ENCODE measurements around the gene PLEKHA3.
"Not testable (repeated sequence)": the region's sequence is repeated elsewhere in the genome, so short reads cannot be mapped to it uniquely, and the experiment has no call there.

PLEKHA3 gene

GRCh38 chr2:178479275-178479616 is 1.0 kb upstream of the PLEKHA3 start:
- DNase-seq = no peak

- no peak for DNase-seq
Observed at GRCh38 chr2:178479758-178480226, 465 bp upstream of the PLEKHA3 start.

GRCh38 chr2:178482437-178482836 is 2.2 kb downstream of the PLEKHA3 start:
- no peak for DNase-seq

GRCh38 chr2:178484245-178485041 is 4.2 kb downstream of the PLEKHA3 start:
- no peak for DNase-seq

- DNase-seq = no peak
Observed at GRCh38 chr2:178485356-178485755, 5.1 kb downstream of the PLEKHA3 start.

- no peak for DNase-seq
Observed at GRCh38 chr2:178491612-178492011, 11.4 kb downstream of the PLEKHA3 start.

- DNase-seq = no peak
Observed at GRCh38 chr2:178496049-178496448, 15.8 kb downstream of the PLEKHA3 start.

GRCh38 chr2:178498137-178498536 is 17.9 kb downstream of the PLEKHA3 start:
- DNase-seq = no peak

DNA sequence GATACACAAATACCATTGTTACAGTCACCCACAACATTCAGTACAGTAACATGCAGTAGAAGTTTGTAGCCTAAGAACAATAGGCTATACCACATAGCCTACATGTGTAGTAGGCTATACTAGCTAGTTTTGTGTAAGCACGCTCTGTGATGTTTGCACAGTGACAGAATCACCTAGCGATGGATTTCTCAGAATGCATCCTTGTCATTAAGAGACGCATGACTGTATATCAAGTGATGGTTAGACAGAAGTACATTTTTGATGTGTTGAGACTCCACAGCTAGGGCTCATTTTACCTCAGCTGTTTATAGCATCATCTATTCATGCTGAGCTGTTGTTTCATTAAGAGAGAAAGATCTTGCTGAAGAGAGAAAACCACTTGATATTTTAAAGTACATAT is 19.4 kb downstream of the PLEKHA3 start:
- no peak for DNase-seq

DNA sequence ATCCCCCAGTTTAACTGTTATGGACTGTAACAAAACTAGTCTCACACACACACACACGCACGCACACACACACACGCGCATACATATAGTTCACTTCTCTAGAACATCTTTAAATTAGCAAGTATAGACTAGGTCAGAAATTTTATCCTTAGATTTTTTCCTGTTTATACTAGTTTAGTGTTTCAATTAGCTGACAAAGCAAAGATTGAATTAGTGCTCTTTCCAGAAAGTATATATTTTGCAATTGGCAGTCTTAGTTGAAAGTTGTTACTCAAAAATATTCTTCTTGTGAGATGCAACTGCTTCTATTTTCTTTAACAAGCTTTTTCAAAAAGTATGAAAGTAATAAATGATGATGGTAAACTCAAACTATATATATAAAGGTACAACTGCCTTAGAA is 22.5 kb downstream of the PLEKHA3 start:
- no peak for DNase-seq

- DNase-seq = no peak
Observed at GRCh38 chr2:178506101-178506500, 25.8 kb downstream of the PLEKHA3 start.

DNA sequence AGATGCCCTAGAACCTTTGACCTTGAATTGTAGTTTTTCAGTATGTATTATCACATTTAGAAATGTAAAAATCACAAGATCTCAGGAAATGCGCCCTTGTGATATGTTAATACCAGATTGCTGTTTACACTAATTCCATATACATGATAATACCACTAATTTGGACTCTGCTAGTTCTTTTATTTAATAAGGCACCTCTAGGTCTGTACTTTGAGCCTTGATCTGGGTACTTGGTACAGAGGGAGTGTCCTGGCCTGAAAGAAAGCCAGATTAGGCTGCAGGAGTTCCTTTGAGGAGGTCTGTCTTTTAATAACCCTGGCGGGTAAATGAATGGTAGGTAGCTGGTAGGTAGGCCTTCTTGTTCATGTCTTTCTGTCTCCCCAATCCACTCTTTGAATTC is 26.3 kb downstream of the PLEKHA3 start:
- DNase-seq = no peak

GRCh38 chr2:178506949-178507348 is 26.7 kb downstream of the PLEKHA3 start:
- no peak for DNase-seq

DNA sequence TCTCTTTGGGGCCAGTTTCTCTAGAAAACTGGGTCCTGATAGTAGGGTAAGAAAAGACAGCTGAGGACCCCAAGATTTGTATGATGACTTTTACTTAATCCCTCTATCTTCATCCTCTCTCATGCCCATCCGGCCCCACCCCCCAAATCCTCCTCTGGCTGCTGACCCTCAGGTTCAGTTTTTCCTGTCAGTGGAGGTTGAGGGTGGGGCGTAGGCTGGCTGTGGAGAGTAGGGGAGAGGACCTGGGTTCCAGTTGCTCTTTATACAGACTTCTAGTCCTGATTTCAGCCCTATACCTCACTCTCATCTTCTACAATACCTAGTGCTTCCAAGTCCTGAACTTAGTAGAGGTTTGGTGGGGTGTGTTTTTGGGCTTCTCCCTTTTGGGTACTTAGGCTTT is 28.4 kb downstream of the PLEKHA3 start:
- no peak for DNase-seq

DNA sequence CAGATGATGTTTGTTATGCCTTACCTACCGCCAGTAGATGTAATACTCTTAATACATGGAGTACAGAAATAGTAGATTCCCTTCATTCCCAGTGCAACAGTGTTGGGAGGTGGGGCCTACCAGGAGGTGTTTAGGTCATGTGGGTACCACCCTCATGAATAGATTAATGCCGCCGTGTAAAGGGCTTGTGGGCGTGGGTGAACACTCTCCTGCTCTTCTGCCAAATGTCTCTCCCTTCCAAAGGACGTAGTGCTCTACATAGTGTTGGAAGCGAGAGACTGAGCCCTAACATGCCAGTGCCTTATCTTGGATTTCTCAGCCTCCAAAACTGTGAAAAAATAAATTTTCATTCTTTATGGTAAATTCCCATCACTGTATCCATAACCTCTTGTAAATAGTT is 30.1 kb downstream of the PLEKHA3 start:
- no peak for DNase-seq

DNA sequence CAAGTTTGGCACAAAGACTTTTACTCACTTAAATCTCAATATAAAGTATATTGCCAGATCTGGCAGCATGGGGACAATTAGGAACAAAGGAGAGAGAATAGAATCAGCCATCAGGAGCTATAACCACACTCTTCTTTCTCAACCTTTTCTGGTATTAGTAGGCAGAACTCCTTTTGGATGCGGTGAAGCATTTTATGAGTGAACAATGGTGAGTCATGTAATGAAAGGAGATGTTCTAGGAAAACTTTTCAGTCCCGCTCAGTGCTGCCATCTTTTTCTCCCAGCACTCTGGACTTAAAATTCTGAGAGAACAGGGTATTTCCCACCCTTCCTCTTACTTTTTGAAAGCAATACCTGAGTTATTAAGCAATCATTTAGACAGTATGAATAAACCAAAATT is 32.2 kb downstream of the PLEKHA3 start:
- DNase-seq = no peak

GRCh38 chr2:178513876-178514275 is 33.6 kb downstream of the PLEKHA3 start:
- DNase-seq = no peak

DNA sequence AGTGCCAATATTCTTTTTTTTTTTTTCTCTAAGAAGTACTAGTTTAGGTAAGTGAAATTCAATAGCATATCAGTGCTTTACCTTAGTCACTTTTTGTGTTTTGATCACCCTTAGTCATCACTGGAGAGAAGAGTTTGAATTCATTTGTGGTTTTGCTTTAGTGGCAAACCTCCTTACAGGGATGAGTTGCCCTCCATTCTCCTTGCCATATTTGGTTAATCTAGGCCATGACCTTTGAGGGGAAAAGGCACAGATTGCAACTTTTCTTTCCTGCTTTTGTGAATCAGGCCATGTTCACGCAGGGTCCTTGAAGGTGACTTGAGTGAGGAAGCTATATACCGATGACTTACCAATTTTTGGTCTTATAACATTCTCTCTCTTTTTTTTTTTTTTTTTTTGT is 34.4 kb downstream of the PLEKHA3 start:
- DNase-seq = no peak

- DNase-seq = no peak
Observed at GRCh38 chr2:178517496-178517895, 37.2 kb downstream of the PLEKHA3 start.

DNA sequence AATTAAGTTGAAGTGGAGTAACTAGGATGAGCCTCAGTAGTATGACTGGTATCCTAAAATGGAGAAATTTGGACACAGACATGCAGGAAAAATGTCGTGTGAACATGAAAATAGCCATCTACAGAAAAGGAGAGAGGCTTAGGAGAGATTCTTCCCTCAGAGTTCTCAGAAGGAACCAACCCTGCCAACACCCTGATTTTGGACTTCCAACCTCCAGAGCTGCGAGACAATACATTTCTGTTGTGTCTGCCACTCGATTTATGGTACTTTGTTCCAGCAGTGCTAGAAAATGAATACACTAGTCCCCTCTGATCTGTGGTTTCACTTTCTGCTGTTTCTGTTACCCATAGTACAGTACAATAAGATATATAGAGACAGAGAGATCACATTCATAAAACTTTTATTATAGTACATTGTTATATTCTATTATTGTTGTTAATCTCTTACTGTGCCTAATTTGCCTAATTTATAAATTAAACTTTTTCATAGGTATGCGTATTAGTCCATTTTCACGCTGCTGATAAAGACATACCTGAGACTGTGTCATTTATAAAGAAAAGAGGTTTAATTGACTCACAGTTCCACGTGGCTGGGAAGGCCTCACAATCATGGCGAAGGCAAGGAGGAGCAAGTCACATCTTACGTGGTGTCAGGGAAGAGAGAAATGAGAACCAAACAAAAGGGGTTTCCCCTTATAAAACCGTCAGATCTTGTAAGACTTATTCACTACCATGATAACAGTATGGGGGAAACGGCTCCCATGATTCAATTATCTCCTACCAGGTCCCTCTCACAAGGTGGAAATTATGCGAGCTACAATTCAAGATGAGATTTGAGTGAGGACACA is 41.3 kb downstream of the PLEKHA3 start:
- no peak for DNase-seq

DNA sequence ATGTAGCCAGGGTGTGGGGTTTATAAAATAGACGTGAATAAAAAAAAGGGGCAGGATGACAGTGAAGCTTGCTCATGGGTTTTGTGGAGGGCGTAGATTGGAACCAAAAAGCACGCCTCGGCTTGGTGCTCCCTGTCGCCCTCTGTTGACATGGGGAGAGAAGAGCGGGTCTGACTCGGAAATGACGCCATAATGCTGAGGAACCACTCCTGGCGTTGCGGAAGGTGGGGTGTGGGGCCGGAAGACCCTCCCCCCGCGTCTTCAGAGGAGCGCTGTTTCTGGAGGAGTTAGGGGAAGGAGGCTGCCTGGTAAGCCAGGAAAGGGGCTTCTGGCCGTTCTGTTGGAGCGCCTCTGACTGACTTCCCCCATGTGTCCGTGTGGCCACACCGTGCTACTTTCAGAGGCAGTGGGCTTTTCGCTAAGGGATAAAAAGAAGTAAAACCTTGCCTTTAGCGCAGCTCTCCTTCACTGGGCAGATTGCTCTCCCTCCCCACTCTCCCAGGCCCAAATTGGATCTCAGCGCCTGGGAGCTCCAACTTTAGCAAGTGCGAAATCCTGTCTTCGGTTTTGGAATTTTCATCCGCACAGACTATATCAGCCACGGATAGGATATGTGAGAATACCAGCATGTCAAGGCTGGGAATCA is 42.8 kb downstream of the PLEKHA3 start:
- DNase-seq = peak; percentile 63 to 70

DNA sequence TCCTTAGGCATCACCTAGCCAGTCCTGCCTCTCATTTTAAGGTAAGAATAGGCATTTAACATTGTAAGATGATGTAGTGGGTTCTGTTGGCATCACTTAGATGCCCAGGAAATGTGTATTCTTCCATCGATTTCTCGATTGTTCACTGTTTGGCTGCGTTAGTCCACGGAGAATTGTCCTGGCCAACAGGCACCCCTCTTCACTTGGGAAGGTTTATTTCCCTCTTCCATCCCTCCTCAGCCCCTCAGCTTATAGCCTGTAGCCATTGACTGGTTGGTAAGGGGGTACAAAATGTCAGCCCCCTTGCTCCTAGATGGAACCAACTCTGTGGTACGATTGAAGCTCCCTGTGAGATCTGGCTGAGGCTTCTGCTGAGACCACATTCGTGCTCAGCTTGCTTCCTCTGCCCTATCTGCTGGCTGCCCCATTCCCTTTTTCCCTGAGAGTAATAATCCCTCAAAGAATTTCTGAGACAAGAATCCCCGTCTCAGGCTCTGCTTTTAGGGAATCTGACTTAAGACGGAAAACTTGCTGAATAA is 43.4 kb downstream of the PLEKHA3 start:
- DNase-seq = no peak

GRCh38 chr2:178525010-178525409 is 44.8 kb downstream of the PLEKHA3 start:
- DNase-seq = not testable (repeated sequence)

All from NCI-H524 (cell line).